DMS53 (cell line): ENCODE measurements around the gene DPP6.
"Not testable (repeated sequence)": the region's sequence is repeated elsewhere in the genome, so short reads cannot be mapped to it uniquely, and the experiment has no call there.

ENCODE experiments used
- DNase-seq: peaks from one replicate; lab custom pipeline; 2025; lab: John Stamatoyannopoulos, UW

The DPP6 gene

DNA sequence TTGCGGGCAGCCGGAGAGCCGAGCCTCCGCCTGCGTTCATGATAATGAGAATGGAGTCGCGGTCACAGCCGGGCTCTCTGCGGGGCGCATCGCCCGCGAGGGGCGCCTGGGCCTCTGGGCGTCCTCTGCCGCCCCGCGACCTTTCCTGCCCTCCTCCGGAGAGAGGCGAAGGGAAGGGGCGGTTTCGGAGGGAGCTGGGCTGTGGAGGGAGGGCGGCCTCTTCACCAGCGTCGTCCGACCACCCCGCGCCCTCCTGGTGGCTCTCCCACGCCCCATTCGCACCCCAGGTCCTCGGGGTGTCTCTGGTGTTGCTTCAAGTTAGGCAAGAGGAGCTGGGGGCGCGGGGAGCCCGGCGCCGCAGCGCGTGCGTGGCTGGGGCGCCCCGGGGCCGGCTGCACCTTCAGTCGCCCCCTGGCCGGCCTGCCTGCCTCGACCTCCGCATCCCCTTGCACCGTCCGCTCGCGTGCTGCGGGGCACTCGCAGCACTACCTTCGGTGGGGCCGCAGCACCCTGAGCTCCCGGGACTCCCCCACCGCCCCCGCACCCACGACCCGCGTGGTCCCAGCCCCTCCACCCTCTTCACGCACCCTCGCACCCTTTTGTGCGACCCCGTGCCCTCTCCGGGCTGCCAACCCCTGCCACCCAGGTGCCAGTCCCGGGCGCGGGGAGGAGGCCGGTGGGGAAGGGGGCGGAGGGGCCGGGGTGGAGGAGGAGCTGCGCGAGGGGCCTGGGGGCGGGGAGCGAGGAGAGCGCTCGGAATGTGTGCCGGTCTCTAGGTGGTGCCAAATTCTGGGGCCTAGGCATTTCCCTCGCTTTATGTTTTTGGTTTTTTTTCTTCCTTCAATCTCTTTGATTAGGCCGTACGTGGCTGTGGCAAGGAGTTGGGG is at the start of gene DPP6:
Gene DPP6, plus strand, starts transcription at position 756 of the 887 bp plus-strand sequence.
- not testable (repeated sequence) for DNase-seq

DNA sequence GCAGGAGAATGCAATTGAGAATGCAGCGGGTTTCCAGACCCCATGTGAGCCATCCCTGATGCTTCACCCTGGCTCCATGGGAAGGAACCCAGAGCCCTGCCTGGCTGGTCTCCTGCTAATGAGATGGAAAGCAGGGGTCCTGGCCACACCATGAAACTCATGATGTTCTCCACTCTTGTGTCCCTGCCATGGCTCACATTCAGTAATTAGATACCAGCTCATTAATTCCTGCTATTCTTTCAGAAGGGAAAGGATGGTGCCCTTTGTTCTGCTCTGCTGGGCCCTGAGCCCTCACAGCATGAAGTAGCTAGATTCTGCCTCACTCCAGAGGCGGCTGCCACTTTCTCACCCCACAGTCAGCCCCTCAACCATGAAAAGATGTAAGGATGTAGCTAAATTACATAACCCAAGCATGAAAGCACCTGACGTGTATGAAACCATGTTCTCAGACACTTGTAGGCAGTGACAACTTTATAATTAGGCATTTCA is 42.7 kb upstream of the DPP6 start:
- DNase-seq, result not testable (repeated sequence)

- not testable (repeated sequence) for DNase-seq
These were observed 41.3 kb upstream of the DPP6 start for GRCh38 chr7:154010726-154011568.

- not testable (repeated sequence) for DNase-seq
These were observed 39.4 kb upstream of the DPP6 start for GRCh38 chr7:154012800-154013199.

DNA sequence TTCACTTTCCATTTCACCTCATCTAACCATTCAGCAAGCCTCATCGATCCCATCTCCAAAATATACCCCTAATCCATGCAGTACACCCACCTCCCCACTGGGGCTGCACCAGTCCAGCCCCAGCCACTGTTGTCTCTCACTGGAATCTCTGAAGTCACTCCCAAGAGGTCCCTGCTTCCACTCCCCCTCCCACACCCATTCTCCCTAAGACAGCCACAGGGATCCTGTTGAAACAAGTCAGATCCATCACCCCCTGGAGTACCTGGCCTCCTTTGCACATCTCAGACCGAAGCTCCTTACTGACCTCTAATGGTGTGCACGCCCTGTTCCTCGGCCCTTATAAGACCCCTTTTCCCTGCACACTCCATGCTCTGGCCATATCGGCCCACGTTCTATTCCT is 36.6 kb upstream of the DPP6 start:
- not testable (repeated sequence) for DNase-seq

DNA sequence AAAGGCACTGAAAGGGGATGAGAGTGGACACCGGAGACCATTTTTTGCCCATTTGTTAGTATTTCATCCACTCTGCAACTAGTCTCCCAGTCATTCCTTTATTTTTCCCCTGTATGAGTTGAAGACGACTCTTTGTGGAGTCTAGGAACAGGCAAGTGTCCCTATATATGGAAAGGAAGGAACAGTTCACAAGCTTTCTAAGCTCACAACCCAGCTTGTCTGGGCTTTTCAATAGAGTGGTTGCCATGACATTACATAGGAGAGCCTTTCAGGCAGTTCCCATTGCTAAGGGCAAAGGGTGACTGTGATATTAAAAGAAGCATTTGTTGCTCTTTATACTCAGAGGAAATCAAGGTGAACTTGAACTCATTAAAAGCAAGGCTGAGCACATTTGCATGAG is 33.8 kb upstream of the DPP6 start:
- not testable (repeated sequence) for DNase-seq

GRCh38 chr7:154027805-154028204 is 24.4 kb upstream of the DPP6 start:
- DNase-seq, result not testable (repeated sequence)

- not testable (repeated sequence) for DNase-seq
These were observed 21.6 kb upstream of the DPP6 start for GRCh38 chr7:154030476-154031080.

DNA sequence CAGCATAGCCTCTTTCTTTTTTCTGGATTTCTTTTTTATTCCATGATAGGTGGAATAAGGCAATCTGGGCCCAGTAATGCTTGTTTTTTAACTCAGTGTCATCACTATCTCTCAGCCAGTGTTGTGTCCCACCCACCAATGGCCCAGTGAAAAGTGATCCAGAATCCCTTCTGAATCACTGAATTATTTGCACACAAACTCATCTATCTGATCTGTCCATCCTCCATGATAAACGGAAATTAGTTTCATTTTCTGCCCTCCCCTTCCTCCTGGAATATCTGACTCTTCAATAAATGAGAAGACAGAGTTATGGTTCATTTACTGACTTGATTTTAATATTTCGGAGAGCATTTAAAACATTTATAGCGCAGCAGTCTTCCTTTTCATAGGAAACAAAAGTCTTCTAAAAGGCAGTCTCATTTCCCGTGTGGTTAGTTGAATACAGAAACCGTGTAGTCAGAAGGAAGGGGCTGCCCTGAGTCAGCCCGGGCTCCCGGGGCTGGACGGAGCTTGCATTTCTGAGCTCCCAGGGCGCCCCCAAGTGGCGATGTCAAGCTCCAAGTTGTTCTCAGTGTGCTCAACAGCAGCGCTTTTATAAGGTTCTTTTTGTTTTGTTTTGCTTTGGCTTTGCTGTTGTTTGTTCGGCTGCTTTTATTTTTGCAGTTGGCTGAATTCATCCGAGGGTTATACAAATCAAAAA is 12.6 kb upstream of the DPP6 start:
- DNase-seq, result not testable (repeated sequence)

- DNase-seq, result not testable (repeated sequence)
These were observed 1.8 kb upstream of the DPP6 start for GRCh38 chr7:154050394-154050793.

GRCh38 chr7:154051006-154051642 is 1.1 kb upstream of the DPP6 start:
- DNase-seq, result not testable (repeated sequence)

GRCh38 chr7:154052530-154053252 is 493 bp downstream of the DPP6 start:
- DNase-seq, result not testable (repeated sequence)

GRCh38 chr7:154053466-154054312 is 1.5 kb downstream of the DPP6 start:
- DNase-seq, result not testable (repeated sequence)

- not testable (repeated sequence) for DNase-seq
These were observed 2.5 kb downstream of the DPP6 start for GRCh38 chr7:154054664-154055063.

- DNase-seq, result peak; percentile 9
These were observed 3.4 kb downstream of the DPP6 start for GRCh38 chr7:154055491-154056106.

DNA sequence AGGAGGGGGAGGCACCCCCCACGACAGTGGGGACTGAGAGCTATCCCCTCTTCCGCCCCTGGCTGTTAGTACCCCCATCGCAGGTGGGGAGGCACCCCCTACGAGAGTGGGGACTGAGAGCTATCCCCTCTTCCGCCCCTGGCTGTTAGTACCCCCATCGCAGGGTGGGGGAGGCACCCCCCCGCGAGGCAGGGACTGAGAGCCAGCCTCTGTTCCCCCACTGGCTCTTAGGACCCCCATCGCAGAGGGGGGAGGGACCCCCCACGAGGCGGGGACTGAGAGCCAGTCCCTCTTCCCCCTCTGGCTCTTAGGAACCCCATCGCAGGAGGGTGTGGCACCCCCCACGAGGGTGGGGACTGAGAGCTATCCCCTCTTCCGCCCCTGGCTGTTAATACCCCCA is 6.6 kb downstream of the DPP6 start:
- not testable (repeated sequence) for DNase-seq

DNA sequence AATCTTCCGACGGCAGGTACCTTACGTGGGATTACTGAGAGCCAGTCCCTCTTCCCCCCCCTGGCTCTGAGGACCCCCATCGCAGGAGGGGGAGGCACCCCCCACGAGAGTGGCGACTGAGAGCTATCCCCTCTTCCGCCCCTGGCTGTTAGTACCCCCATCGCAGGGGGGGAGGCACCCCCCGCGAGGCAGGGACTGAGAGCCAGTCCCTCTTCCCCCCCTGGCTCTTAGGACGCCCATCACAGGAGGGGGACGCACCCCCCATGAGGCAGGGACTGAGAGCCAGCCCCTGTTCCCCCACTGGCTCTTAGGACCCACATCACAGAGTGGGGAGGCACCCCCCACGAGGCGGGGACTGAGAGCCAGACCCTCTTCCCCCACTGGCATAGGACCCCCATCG is 8.4 kb downstream of the DPP6 start:
- DNase-seq, result not testable (repeated sequence)

GRCh38 chr7:154071833-154072232 is 19.6 kb downstream of the DPP6 start:
- peak; percentile 67 for DNase-seq
